GM19468 (cell line): Measurements from ENCODE around the gene VARS2.
A peak's percentile ranks its signal among the peaks of the same experiment; 100 is the strongest.
"Not testable (repeated sequence)": the region's sequence is repeated elsewhere in the genome, so short reads cannot be mapped to it uniquely, and the experiment has no call there.

Experiments
- ATAC-seq: cut with Tn5 transposase; IDR thresholded peaks from one replicate; pipeline ENCODE4 v1.9.1; 2021; ENCODE audit warnings: mild to moderate bottlenecking, moderate library complexity, moderate number of reproducible peaks; ENCODE audit not compliant: unreplicated experiment; ENCODE audit errors: extremely low read depth

VARS2 gene

GRCh38 chr6:30954631-30955366 lies 40.8 kb downstream of the VARS2 start:
- ATAC-seq: no peak

- peak; percentile 55 for ATAC-seq
These were observed 41.5 kb downstream of the VARS2 start for GRCh38 chr6:30955367-30956042.

GRCh38 chr6:30957716-30958115 lies 43.7 kb downstream of the VARS2 start:
- no peak for ATAC-seq

- no peak for ATAC-seq
These were observed 47.1 kb downstream of the VARS2 start for GRCh38 chr6:30960907-30961673.

DNA sequence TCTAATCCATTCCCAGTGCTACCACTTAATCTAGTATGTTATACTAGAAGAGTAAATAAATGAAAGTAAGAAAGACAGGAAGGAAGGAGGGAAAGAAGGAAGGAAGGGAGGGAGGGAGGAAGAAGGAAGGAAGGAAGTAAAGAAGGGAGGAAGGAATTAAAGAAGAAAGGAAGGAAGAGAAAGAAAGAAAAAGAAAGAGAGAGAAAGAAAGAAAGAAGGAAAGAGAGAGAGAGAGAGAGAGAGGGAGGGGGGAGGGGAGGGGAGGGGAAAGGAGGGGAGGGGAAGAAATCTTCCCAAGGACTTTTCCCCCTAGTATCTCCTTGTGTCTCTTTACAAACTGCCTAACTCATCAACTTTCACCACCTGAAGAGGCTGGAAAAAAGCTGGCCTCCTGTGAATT lies 48.7 kb downstream of the VARS2 start:
- no peak for ATAC-seq

DNA sequence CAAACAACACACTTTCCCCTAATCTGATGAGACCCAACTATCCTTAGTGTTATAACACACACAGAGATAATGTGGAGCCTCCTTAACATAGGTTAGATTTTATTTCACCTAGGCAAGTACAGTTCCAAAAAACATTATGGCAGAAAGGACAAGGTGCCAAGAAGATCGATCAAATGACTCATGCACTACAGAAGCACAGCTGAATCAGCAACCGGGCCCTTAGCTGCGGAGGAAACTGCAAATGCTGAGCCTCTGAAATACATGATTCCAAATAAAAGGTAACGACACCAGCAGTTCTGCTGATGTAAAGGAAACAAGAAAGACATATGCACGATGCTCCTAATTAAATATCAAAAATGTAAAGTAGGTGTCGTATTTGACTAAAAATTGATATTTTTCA lies 49.6 kb downstream of the VARS2 start:
- ATAC-seq: no peak

GRCh38 chr6:30964075-30964474 lies 50.0 kb downstream of the VARS2 start:
- no peak for ATAC-seq

- no peak for ATAC-seq
These were observed 51.1 kb downstream of the VARS2 start for GRCh38 chr6:30965140-30965601.

DNA sequence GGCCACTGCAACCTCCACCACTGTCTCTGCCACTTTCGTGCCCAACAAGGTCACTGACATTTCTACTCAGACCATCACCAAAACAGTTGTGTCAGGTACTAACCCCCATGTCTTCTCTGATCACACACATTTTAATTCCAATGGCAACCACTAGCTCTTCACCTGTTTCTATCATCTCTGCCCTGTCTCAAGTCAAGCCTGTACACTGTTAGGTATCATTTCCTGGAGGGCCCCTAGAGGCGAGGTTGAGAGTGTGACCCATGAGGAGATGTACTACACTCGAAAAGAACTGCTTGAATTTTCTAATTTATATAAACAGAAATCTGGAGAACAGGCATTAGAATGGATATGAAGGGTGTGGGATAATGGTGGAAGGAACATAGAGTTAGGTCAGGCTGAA lies 52.1 kb downstream of the VARS2 start:
- ATAC-seq: no peak

- not testable (repeated sequence) for ATAC-seq
These were observed 55.1 kb downstream of the VARS2 start for GRCh38 chr6:30969171-30969570.

DNA sequence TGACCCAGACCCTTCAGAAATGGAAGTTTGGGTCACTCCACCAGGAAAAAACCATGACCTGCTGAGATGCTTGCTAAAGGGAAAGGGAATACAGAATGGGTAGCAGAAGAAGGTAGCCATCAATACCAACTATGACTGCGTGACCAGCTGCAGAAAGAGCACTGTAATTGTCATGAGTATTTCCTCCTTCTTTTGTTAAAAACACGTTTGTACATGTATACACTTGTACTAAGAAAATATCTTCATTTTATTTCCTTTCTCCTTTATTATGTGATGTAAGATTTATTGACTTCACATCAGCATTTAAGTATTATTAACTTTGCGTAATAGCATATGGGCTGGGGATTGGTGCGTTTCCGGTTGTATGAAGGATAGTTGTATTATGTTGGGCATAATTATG lies 56.9 kb downstream of the VARS2 start:
- ATAC-seq: no peak

DNA sequence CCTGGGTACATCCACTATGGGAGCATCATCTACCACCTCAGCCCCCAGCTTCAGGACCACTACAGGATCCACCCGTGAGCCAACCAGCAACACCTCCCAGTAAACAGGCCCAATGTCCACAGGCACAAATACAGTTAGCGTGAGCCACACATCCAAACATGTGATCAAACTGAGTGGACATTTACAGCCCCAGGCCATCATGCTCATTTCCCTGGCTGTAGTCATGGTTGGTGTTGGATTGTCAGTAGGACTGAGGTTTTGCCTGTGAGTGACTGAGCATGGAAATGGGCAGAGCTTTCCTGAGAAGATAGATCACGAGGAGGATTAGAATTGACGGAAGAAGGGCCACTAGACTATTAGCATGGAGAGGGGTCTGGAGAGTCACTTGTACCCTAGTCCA lies 58.8 kb downstream of the VARS2 start:
- no peak for ATAC-seq

DNA sequence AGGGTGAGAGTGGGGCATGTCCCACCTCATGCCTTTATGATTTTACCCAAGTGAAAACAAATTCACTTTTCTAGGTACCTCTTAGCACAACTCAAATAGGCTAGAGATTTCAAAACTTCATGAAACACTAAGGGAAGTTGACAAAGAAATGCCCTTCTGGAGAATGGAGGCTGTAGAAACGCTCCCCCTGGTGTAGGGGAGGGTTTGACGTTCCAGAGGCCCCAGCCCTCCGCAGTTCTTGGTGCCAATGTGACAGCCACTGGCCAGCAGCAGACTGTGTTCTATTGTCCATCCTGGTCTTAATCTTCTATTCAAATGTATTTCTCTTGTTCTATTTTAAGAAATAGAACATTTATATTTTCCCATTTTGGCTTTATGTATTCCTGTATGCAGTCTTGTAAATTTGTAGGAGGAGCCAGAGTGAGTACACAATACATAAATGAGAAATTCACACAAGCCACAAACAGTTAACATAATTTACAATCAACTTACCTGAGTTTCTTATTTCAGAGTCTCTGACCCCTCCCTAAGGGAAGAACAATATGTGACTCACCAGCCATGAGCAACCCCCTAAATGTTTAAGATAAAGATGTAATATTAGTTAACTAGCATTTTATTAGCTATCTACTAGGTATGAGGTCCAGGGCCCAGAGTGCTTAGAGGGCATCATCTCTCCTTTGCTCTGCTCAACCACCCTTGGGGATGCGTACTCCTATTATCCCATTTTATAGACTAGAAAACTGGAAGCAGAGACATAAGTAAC lies 60.6 kb downstream of the VARS2 start:
- ATAC-seq: no peak
